ENCODE data around the gene XPC.

DNA sequence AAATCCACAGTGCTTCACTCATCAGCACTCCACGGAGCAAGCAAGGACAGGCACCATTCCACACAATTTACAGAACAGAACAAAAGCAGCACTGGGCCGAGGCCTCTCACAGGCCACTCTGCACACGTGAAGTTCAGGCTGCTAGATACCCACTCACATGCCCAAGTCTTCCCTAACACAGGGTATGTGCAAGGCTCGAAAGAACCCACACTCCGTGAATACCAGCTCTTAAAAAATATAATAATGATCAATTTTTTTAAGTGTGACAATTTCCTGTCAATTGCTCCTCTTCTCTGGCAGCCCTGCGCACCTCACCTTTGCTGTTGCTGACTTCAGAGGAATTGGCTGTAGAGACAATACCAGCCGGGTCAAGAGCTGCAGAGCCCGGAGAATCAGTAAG, 19.0 kb downstream of the XPC start:
- TF ChIP-seq, protein P1, sequence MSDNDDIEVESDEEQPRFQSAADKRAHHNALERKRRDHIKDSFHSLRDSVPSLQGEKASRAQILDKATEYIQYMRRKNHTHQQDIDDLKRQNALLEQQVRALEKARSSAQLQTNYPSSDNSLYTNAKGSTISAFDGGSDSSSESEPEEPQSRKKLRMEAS (IDR thresholded peaks at IDR 0.05), result no peak
- TF ChIP-seq GABPA (IDR thresholded peaks at IDR 0.05; ENCODE audit: borderline replicate concordance, insufficient read depth, low read length) (no peak), SRF (IDR thresholded peaks at IDR 0.05; ENCODE audit: low read depth, low read length) (no peak), JUND (IDR thresholded peaks at IDR 0.05; ENCODE audit: low read length) (no peak)

Data from H1 (cell line).